GM18951 (cell line): Measurements from ENCODE around the gene TTC7B.

Experiments
- POLR2A ChIP-seq: IDR thresholded peaks from 4 replicates; pipeline ENCODE4 v1.6.1; 2011; ENCODE audit warnings: mild to moderate bottlenecking; ENCODE audit not compliant: insufficient read length, insufficient read depth; ENCODE audit errors: extremely low read depth
- in situ Hi-C: fragments of 300-500 bp; cut with MboI; formaldehyde crosslinking; loops from one replicate; pipeline ENCODE4 v1.12.0; 2022; ENCODE audit warnings: low sequenced_read_pairs, mixed read lengths, inconsistent platforms; ENCODE audit not compliant: unreplicated experiment

Gene TTC7B

DNA sequence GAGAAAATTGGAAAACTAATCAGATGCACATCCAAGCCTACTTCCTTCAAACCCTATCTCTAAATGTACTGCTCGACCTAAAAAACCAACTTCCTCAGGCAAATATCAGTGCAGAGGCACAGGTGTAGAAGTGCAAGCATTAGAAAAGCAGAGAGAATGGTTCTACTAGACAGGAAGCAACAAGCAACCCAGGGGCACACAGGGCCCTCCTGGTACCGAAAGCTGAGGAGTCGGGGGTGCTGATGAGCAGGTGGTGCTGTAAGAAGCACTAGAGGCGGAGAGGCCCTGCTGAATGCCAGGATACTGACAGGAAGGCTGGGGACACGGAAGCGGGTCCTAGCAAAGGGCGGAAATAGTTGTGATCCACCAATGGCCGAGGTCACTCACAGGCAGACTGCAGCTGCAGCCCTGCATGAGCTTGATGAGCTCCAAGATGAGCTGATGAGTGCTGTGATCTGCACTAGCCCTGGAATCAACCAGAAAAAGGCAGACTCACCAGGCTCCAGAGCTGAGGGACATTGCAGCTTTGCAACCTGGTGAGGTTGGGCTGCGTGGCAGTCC, 85.9 kb downstream of the TTC7B start:
- in situ Hi-C loops: no loop called here
- no peak for TF ChIP-seq POLR2A

DNA sequence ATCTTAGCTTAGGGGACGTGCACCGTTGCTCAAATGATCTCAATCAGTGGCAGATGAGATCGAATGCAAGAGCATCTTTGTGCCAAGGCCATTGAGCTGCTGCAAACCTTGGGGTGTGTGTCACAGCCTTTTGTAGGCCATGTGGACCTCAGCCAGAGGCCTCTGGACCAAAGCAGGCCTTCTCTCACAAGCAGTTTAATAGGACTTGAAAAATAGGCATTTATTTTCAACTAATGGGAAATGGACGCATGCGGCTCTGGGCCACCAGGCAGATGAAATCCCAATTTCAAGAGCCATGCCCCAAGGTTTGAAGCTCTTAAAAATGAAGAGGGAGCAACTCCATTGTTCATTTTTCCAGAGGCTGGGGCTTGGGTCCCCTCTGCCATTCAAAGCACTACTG, 87.3 kb downstream of the TTC7B start:
- TF ChIP-seq POLR2A: no peak
- in situ Hi-C loops: no loop called here

DNA sequence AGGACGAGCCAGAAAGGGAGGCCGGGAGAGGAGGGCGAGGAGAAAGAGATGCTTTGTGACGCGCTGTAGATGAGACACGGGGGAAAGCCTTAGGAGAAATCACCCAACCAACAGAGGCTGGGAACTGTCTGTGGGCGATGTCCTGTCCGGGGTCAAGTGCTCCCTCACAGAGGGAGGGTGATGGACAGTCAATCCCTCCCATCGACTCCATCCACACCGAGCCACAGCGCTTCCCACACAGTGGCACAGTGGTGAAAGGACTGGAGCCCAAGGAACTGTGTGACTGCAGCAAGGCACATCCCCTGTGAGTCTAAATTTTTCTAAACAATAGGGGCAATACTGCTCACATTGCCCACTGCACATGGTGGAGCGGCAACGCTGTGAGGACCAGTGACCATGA, 89.1 kb downstream of the TTC7B start:
- in situ Hi-C loops: no loop called here
- TF ChIP-seq POLR2A: no peak

DNA sequence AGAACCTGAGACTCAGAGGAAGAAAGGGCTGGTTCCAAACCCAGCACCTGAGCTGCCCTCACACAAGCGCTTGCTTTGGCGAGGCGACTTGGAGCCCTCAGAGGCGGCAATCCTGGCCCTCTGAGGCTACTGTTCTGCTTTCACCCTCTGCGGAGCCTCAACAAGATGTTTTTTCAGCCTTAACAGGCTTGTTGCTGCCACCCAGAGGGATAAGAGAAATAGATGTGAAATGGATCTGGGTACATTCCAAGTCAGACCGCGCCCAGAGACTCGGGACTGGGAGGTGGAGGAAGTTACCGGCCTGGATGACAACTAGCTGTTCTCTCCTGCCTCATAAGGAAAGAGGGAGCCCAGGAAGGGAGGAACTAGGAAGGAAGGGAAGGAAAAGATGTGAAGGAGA, 89.6 kb downstream of the TTC7B start:
- no peak for TF ChIP-seq POLR2A
- in situ Hi-C loops: no loop called here

DNA sequence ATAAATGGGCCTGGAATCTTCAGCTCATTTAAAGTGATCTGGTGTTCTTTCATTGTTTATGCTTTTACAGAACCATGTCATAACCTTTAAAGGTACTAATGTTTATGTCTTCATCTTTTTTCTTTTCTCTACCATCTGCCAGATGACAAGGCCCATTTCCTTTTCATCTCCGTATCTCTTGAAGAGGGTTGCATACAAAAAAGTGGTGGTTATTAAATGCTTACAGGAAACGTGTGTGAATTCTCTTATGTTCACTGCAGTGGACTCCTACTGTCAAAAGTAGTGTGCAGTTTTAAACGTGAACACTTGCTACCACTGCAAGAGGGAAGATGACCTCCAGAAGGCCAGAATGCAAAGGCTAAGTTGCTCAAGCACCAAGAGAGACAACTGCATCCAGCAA, 91.4 kb downstream of the TTC7B start:
- TF ChIP-seq POLR2A: no peak
- in situ Hi-C loops: no loop called here

DNA sequence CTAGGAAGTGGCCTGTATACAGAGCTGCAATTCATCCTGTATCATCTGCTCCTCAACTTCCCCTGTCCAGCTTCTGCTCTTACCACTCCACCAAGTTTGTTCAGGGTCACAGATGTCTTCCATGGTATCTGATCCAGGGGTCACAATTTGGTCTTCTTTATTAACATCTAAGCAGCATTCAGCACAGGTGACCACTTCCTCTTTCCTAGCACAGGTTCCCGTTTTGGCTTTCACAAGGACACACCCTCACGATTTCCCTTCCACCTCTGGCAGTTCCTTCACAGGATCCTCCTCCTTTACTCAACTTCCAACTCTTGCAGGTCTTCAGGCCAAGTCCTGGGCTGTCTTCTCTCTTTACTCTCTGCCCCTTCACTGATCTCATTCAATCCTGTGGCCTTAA, 93.6 kb downstream of the TTC7B start:
- in situ Hi-C loops: no loop called here
- no peak for TF ChIP-seq POLR2A

DNA sequence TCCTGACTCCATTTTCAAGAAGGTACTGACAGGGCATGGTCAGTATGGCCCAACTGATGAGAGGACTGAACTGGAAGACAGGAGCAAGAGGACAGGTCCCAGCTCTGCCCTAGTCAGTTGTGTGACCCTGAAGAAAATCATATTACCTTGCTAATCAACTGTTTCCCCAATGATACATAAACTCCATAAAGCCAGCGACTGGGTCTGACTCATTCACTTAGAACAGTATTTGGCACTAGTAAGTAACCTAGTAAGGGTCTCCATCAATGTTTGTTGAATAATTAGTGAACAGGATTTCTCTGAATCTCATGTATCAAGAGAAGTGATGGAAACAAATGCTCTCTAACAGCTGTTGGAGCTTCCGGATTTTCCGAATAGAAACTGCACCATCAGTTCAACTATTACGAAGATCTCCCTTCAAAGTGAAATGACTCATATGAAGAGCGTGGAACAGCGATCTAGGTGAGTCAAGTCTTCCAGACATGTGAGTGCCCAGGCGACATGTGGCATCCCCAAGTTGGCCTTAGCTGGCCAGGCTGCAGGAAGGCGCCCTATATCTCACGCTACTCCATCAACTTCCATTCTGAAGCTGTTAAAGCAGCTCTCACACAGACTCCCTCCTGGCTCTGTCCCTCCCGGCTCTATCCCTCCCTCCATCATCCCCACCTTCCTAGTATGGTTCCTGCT, 94.5 kb downstream of the TTC7B start:
- TF ChIP-seq POLR2A: no peak
- in situ Hi-C loops: no loop called here

DNA sequence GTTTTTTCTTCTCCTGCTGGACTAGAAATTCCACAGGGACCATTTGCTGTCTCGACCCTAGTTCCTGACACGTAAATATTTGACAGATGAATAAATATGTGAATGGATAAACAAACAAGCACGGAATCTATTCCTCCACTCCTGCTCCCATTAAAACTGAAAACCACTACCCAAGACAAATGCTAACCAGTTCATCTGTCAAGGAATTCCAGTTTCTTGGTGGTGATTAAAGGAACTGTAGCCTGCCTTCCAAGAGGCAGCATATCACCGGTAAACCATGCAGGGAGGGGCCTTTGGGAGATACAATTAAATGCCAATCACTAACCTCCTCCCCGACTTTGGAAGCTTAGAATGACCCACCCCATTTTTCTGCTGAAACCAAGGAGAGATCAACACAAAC, 95.4 kb downstream of the TTC7B start:
- no peak for TF ChIP-seq POLR2A
- in situ Hi-C loops: no loop called here

DNA sequence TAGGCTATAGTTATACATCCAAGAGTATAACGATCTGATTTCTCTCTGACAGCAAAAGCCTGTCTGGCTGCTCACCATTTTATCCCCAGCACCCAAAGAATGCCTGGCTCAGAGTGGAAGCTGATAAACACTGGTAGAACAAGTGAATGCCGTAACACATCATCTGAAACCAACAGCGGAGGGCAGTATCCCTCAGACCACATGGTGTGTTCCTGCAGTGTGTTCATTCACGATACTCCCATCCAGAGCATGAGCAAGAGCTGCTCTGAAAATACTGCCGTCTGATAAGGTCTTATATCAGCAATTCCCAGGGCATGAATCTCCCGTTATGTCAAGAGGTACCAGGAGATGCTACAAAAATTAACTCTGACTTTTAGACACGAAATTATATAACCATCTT, 95.9 kb downstream of the TTC7B start:
- no peak for TF ChIP-seq POLR2A
- in situ Hi-C loops: no loop called here

DNA sequence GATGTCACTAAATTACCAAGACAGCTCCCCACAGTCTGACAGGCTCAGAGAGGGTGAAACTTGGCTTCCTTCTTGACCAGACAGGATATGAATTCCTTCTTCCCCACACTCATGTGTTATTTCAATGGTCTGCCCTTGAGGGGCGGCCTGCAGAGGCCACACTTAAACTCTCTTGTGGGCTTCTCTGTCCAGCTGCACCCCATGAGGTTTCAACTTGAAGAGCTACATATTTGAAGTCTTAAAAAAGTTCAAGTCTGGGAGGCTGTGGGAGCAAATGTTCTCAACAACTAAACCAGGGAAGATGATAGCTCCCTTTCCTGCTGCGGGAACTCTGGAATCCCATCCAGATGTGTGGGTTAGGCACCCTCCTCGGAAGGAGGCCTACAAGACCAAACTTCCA, 98.3 kb downstream of the TTC7B start:
- no peak for TF ChIP-seq POLR2A

DNA sequence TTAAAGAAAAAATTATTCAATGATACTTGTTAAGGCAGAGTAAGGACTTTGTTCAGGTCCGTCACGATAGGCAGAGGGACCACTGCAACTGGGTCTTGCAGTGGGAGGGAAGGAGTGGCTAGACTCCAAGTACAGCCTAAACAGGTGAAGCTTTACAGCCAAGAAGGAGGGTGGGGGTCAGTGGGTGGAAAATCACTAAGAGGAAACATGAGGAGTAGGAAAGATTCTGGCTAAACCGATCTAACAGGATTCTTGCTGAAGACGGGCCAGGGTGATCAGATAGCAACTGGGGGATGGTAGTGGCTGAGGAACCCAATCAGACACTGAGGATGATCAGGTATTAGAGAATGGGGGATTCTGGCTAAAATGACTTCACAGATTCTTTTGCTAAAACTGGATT, 100.2 kb downstream of the TTC7B start:
- TF ChIP-seq POLR2A: no peak
- in situ Hi-C loops: no loop called here

More for the DNA sequence above, 98.3 kb downstream of the TTC7B start:
- in situ Hi-C loops: no loop called here

DNA sequence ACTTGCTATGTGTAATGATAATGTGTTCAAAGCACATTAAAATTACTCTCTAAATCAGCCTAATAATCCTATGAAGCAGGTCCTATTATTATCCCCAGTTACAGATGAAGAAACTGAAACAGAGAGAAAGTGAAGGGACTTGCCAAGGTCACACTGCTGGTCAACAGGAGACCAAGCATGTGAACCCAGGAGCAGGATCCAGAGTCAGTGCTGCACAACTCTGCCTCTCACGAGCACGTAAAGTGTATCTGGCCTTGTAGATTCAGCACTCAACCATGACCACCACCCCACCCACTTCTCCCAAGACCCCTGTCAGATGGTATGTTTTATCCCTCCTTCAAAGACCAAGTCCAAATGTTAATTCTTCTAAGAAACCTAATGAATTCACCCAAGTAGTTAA, 100.7 kb downstream of the TTC7B start:
- no peak for TF ChIP-seq POLR2A
- in situ Hi-C loops: no loop called here

DNA sequence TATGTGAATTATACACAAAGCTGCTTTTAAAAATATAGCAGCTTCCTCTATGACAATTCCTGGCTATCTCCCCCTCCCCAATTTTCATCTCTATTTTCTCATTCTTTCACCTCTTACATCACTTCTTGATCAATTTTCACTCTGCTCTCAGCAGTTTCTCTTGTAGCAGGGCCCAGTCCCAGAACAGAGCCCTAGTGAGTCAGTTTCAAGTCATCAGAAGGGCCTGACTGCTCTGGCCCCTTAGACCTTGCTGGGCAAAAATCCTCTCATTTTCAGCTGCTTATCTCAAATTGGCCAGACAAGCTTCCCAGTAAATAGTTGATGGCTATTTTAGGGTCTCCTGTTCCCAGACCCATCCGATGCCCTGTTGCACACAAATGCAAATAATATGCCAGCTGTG, 101.4 kb downstream of the TTC7B start:
- no peak for TF ChIP-seq POLR2A
- in situ Hi-C loops: no loop called here

DNA sequence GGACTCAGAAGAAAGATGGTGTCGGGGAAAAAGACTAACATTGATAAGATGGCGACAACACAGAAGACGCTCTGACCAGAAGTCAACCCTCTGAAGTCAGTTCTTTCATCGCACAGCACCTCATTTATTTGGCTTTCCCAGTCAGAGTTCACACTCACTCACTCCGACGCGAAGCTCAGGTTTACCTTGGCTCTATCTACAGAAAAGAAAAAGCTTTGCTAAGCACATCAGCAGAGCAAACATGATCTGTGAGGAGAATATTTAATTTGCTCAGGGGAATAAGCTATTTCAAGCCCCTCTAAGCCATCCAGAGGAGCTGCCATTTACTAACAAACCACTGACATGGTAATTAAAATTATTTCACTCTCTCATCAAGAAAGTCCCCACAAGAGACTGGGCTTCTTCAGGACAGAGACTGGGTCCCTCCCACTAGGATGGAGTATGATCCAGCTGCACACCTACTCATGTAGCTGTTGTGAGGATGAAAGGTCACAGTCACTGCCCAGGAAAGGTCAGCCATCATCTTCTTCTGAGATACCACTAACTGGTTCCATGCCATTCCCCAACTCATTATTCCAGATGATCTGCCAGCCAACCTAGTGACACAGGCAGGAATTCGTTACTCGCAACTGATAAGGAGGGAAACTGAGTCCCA, 111.4 kb downstream of the TTC7B start:
- TF ChIP-seq POLR2A: no peak
- in situ Hi-C loops: no loop called here

DNA sequence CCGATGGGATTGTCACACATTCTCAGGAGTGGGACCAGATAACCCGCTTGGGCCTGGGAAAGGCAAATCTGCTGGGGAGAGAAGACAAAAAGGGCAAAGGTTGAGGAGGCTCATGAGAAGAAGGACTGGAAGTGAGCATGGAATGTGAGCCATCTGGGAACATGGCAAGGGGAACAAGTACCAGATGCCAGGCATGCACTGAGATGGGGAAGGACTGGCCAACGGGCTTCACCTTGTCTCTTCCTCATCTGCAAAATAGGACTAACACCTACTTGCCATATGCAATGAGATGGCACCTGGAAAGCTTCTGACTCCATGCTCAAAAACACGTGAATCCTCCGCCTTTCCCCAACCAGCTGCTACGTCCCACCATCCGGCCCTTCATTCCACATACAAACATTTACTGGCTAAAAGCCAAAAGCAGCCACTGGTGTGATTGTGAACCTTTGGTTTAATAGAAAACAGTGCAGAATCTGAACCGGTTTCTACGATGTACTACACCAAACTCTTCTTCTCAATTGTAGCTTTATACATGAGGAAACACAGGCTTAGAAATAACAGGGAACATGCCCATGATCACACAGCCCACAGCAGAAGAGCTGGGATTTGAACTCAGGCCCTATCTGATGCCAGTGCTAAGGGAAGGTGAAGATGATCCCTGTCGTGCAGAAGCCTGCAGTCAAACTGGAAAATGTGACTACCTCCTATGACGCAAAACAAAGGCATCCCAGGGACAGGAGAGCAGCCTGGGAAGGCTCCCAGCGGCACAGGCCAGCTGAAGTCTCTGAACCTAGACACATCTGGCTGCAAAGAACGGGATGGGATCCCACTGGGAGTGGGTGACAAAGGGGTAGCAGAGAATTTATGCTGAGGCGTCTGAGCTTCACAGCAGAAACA, 112.1 kb downstream of the TTC7B start:
- in situ Hi-C loops: no loop called here
- TF ChIP-seq POLR2A: no peak
